Karpas-422 (cell line): ENCODE data around the gene MT1H. TPM values are rescaled to one million over a fixed set of nuclear protein-coding genes. Genes with fewer than 3 reads are reported as not detected.
"Not testable (repeated sequence)": the region's sequence is repeated elsewhere in the genome, so short reads cannot be mapped to it uniquely, and the experiment has no call there.

Source experiments
- DNase-seq: peaks from one replicate; pipeline ENCODE4 v3.0.0-alpha.2; 2015
- H2AFZ ChIP-seq: fragments of 200-600 bp; sonication (generic); 2 replicates; pipeline ENCODE4 v1.6.1; 2014; ENCODE audit warnings: antibody characterized with exemption, low read length, mixed read lengths
- H3K27ac ChIP-seq: fragments of 200-600 bp; sonication (generic); 2 replicates; pipeline ENCODE4 v1.5.1; 2014; ENCODE audit warnings: mild to moderate bottlenecking, low read length, moderate library complexity
- H3K27me3 ChIP-seq: fragments of 200-600 bp; sonication (generic); 2 replicates; pipeline ENCODE4 v1.6.1; 2014; ENCODE audit warnings: low read length, mixed read lengths
- H3K36me3 ChIP-seq: fragments of 200-600 bp; sonication (generic); 2 replicates; pipeline ENCODE4 v1.6.1; 2014; ENCODE audit warnings: low read length, mixed read lengths; ENCODE audit not compliant: insufficient read depth
- H3K4me1 ChIP-seq: fragments of 200-600 bp; sonication (generic); 2 replicates; pipeline ENCODE4 v1.6.1; 2014; ENCODE audit warnings: mild to moderate bottlenecking, low read length, mixed read lengths
- H3K4me2 ChIP-seq: fragments of 200-600 bp; sonication (generic); 2 replicates; pipeline ENCODE4 v1.6.1; 2014; ENCODE audit warnings: low read length, low read depth, mild to moderate bottlenecking; ENCODE audit not compliant: poor library complexity, severe bottlenecking
- H3K4me3 ChIP-seq: fragments of 200-600 bp; sonication (generic); 2 replicates; pipeline ENCODE4 v1.5.1; 2014; ENCODE audit warnings: mild to moderate bottlenecking, antibody characterized with exemption, low read length, mixed read lengths
- H3K79me2 ChIP-seq: fragments of 200-600 bp; sonication (generic); 2 replicates; pipeline ENCODE4 v1.6.1; 2014; ENCODE audit warnings: mild to moderate bottlenecking, low read length, mixed read lengths
- H3K9ac ChIP-seq: fragments of 200-600 bp; sonication (generic); 2 replicates; pipeline ENCODE4 v1.6.0; 2014; ENCODE audit warnings: low read length
- H3K9me2 ChIP-seq: fragments of 200-600 bp; sonication (generic), shearing (Covaris generic); replicated peaks from 2 replicates; pipeline ENCODE4 v1.6.0; 2014; ENCODE audit warnings: mild to moderate bottlenecking, low read length, moderate library complexity; ENCODE audit not compliant: insufficient read depth
- H3K9me3 ChIP-seq: fragments of 300-700, 200-600 bp; sonication (generic); 2 replicates; pipeline ENCODE4 v1.6.1; 2014; ENCODE audit warnings: low read length, mixed read lengths
- H4K20me1 ChIP-seq: fragments of 200-600 bp; sonication (generic); 2 replicates; pipeline ENCODE4 v1.6.1; 2014; ENCODE audit warnings: mild to moderate bottlenecking, antibody characterized with exemption, low read length, low read depth; ENCODE audit not compliant: insufficient read depth
- total RNA-seq: library from RNA; depleted of rRNA; stranded (reverse); fragments of >200 nt; shearing (Covaris generic); gene quantifications from 2 replicates; pipeline ENCODE4 v1.2.3, GENCODE V29; 2014; ENCODE audit warnings: low replicate concordance

MT1H gene
- total RNA-seq, 1 experiment from 2014 or later: 4.6 TPM

GRCh38 chr16:56673921-56674320 lies 4.3 kb downstream of the MT1H start:
- Histone ChIP-seq H2AFZ (no peak overlapping the region), H4K20me1 (no peaks in the 10 kb centered on the region), H3K4me1 (peaks cover 23% of the 10 kb centered on the region), H3K36me3 (no peaks in the 10 kb centered on the region), H3K4me3 (no peak overlapping the region), H3K9me2 (no peaks in the 10 kb centered on the region), H3K9ac (no peak overlapping the region), H3K79me2 (no peaks in the 10 kb centered on the region), H3K27me3 (0 out of 2 replicates have a peak, but pooled peaks cover 2% of the 10 kb centered on the region), H3K9me3 (no peaks in the 10 kb centered on the region), H3K4me2 (no peak overlapping the region), H3K27ac (0 out of 2 replicates have a peak overlapping the region, but pooled peaks have one; percentile 37)
- peak; percentile 66 for DNase-seq

- not testable (repeated sequence) for H3K9ac ChIP-seq, H3K79me2 ChIP-seq, H3K4me3 ChIP-seq, H3K9me3 ChIP-seq, H2AFZ ChIP-seq, H3K9me2 ChIP-seq, H4K20me1 ChIP-seq, H3K27me3 ChIP-seq, H3K36me3 ChIP-seq, H3K4me2 ChIP-seq, DNase-seq, H3K27ac ChIP-seq
- H3K4me1 ChIP-seq: peaks cover 19% of the 10 kb centered on the region
Observed at GRCh38 chr16:56674570-56674969, 5.0 kb downstream of the MT1H start.

- H3K27me3 ChIP-seq: no peaks in the 10 kb centered on the region
- H4K20me1 ChIP-seq: no peaks in the 10 kb centered on the region
- no peaks in the 10 kb centered on the region for H3K36me3 ChIP-seq
- no peaks in the 10 kb centered on the region for H3K9me2 ChIP-seq
- H3K79me2 ChIP-seq: no peaks in the 10 kb centered on the region
- DNase-seq: no peak
- no peak overlapping the region for H3K9ac ChIP-seq
- H3K4me2 ChIP-seq: no peak overlapping the region
- peaks cover 14% of the 10 kb centered on the region for H3K4me1 ChIP-seq
- no peaks in the 10 kb centered on the region for H3K9me3 ChIP-seq
- no peak overlapping the region for H3K27ac ChIP-seq
- no peak overlapping the region for H3K4me3 ChIP-seq
- H2AFZ ChIP-seq: no peak overlapping the region
Observed at GRCh38 chr16:56675685-56676210, 6.1 kb downstream of the MT1H start.

GRCh38 chr16:56677474-56677873 lies 7.9 kb downstream of the MT1H start:
- Histone ChIP-seq H4K20me1 (no peaks in the 10 kb centered on the region), H3K4me3 (no peak overlapping the region), H2AFZ (no peak overlapping the region), H3K9me2 (no peaks in the 10 kb centered on the region), H3K36me3 (no peaks in the 10 kb centered on the region), H3K27me3 (no peaks in the 10 kb centered on the region), H3K4me1 (peaks cover 23% of the 10 kb centered on the region), H3K27ac (no peak overlapping the region), H3K4me2 (no peak overlapping the region), H3K9ac (no peak overlapping the region), H3K79me2 (no peaks in the 10 kb centered on the region), H3K9me3 (no peaks in the 10 kb centered on the region)
- DNase-seq: no peak

- Histone ChIP-seq H2AFZ (no peak overlapping the region), H3K36me3 (no peaks in the 10 kb centered on the region), H3K27ac (no peak overlapping the region), H4K20me1 (peaks cover 7% of the 10 kb centered on the region; the same call in 1 of the 2 replicates), H3K4me3 (no peak overlapping the region), H3K9me3 (no peaks in the 10 kb centered on the region), H3K27me3 (no peaks in the 10 kb centered on the region), H3K4me2 (no peak overlapping the region), H3K79me2 (no peaks in the 10 kb centered on the region), H3K4me1 (peaks cover 35% of the 10 kb centered on the region), H3K9me2 (no peaks in the 10 kb centered on the region), H3K9ac (no peak overlapping the region)
- DNase-seq: no peak
Observed at GRCh38 chr16:56679078-56679730, 9.6 kb downstream of the MT1H start.

- H3K9me3 ChIP-seq: no peaks in the 10 kb centered on the region
- H3K27me3 ChIP-seq: no peaks in the 10 kb centered on the region
- H3K9me2 ChIP-seq: no peaks in the 10 kb centered on the region
- no peak overlapping the region for H3K4me3 ChIP-seq
- no peak overlapping the region for H3K27ac ChIP-seq
- H3K4me2 ChIP-seq: no peak overlapping the region
- H4K20me1 ChIP-seq: peaks cover 7% of the 10 kb centered on the region; the same call in 1 of the 2 replicates
- H3K36me3 ChIP-seq: no peaks in the 10 kb centered on the region
- no peak overlapping the region for H3K9ac ChIP-seq
- DNase-seq: no peak
- no peaks in the 10 kb centered on the region for H3K79me2 ChIP-seq
- peaks cover 36% of the 10 kb centered on the region for H3K4me1 ChIP-seq
- H2AFZ ChIP-seq: no peak overlapping the region
Observed at GRCh38 chr16:56679818-56680217, 10.2 kb downstream of the MT1H start.

- Histone ChIP-seq H3K9me3 (no peaks in the 10 kb centered on the region), H3K9ac (peak within 1 kb of the TSS; percentile 87), H3K79me2 (no peaks in the 10 kb centered on the region), H3K36me3 (no peaks in the 10 kb centered on the region), H3K9me2 (no peaks in the 10 kb centered on the region), H4K20me1 (peaks cover 7% of the 10 kb centered on the region; the same call in 1 of the 2 replicates), H3K4me3 (peak within 1 kb of the TSS; percentile 87), H3K4me2 (peak within 1 kb of the TSS; percentile 99), H2AFZ (peak within 1 kb of the TSS; percentile 92), H3K4me1 (peaks cover 30% of the 10 kb centered on the region), H3K27me3 (no peaks in the 10 kb centered on the region), H3K27ac (no peak within 1 kb of the TSS)
- peak; percentile 97 for DNase-seq
Observed at GRCh38 chr16:56681939-56682702, 12.5 kb downstream of the MT1H start, which contains the start of gene MT1X. MT1X (plus strand) TSS chr16:56682470; CDS start chr16:56682541, 71 bp downstream.

- no peaks in the 10 kb centered on the region for H3K9me2 ChIP-seq
- no peak overlapping the region for H3K27ac ChIP-seq
- no peaks in the 10 kb centered on the region for H3K9me3 ChIP-seq
- no peaks in the 10 kb centered on the region for H3K36me3 ChIP-seq
- no peak overlapping the region; the same call in 1 of the 2 replicates for H2AFZ ChIP-seq
- peak overlapping the region; percentile 99 for H3K4me2 ChIP-seq
- peak; percentile 60 for DNase-seq
- H3K4me3 ChIP-seq: peak overlapping the region; percentile 87
- no peaks in the 10 kb centered on the region for H3K27me3 ChIP-seq
- peak overlapping the region; percentile 87 for H3K9ac ChIP-seq
- H4K20me1 ChIP-seq: peaks cover 7% of the 10 kb centered on the region; the same call in 1 of the 2 replicates
- peaks cover 30% of the 10 kb centered on the region for H3K4me1 ChIP-seq
- H3K79me2 ChIP-seq: no peaks in the 10 kb centered on the region
Observed at GRCh38 chr16:56682703-56683397, 13.2 kb downstream of the MT1H start.
